ENCODE data around the gene FCRL3.

GRCh38 chr1:157652859-157653493 is 47.6 kb downstream of the FCRL3 start:
- TF ChIP-seq CTCF (IDR thresholded peaks at IDR 0.05; ENCODE audit: poor library complexity) (no peak), EZH2phosphoT487 (IDR thresholded peaks at IDR 0.05; ENCODE audit: low read depth, severe bottlenecking, unreplicated experiment) (no peak), EZH2 (IDR thresholded peaks at IDR 0.05; ENCODE audit: borderline replicate concordance) (no peak)
